Stimulated activated CD4-positive, alpha-beta T cell treated with anti-CD3 and anti-CD28 coated beads, TNF-alpha, amount 100 ng/mL, for 24 hours (primary cell): ENCODE results near the gene SEMG1.

Experiments
- DNase-seq, 3 experiments: peaks; one replicate each; pipeline ENCODE4 v3.0.0-alpha.2; 2020; ENCODE audit warnings: low read depth in 3 of 3

Gene SEMG1, protein sequence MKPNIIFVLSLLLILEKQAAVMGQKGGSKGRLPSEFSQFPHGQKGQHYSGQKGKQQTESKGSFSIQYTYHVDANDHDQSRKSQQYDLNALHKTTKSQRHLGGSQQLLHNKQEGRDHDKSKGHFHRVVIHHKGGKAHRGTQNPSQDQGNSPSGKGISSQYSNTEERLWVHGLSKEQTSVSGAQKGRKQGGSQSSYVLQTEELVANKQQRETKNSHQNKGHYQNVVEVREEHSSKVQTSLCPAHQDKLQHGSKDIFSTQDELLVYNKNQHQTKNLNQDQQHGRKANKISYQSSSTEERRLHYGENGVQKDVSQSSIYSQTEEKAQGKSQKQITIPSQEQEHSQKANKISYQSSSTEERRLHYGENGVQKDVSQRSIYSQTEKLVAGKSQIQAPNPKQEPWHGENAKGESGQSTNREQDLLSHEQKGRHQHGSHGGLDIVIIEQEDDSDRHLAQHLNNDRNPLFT

GRCh38 chr20:45206725-45207124 is at the start of gene SEMG1:
SEMG1 (plus strand) TSS chr20:45207033; CDS start chr20:45207054, 21 bp downstream.
- no peak for DNase-seq

GRCh38 chr20:45157962-45158361 is 48.9 kb upstream of the SEMG1 start:
- no peak for DNase-seq

- DNase-seq = no peak
Observed at GRCh38 chr20:45163083-45163803, 43.6 kb upstream of the SEMG1 start.

DNA sequence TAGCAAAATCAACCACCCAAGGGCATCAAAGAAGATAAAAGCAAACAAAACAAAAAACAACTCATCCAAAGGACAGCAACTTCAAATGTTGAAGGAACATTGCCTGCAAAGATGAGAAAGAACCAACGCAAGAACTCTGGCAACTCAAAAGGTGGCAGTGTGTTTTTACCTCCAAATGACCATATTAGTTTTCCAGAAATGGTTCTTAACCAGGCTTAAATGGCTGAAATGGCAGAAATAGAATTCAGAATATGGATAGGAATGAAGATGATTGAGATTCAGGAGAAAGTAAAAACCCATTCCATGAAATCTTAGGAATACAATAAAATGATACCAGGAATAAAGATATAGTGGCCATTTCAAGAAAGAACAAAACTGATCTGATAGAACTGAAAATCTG is 41.9 kb upstream of the SEMG1 start:
- DNase-seq = no peak

GRCh38 chr20:45173522-45173921 is 33.3 kb upstream of the SEMG1 start:
- no peak for DNase-seq

- no peak for DNase-seq
Observed at GRCh38 chr20:45174434-45175364, 32.1 kb upstream of the SEMG1 start, which contains the start of gene PI3. PI3 (plus strand) TSS chr20:45174902; CDS start chr20:45174923, 21 bp downstream.

- no peak for DNase-seq
Observed at GRCh38 chr20:45176526-45177267, 30.1 kb upstream of the SEMG1 start.

- no peak for DNase-seq
Observed at GRCh38 chr20:45179166-45179565, 27.7 kb upstream of the SEMG1 start.

GRCh38 chr20:45181639-45182038 is 25.2 kb upstream of the SEMG1 start:
- DNase-seq = no peak

DNA sequence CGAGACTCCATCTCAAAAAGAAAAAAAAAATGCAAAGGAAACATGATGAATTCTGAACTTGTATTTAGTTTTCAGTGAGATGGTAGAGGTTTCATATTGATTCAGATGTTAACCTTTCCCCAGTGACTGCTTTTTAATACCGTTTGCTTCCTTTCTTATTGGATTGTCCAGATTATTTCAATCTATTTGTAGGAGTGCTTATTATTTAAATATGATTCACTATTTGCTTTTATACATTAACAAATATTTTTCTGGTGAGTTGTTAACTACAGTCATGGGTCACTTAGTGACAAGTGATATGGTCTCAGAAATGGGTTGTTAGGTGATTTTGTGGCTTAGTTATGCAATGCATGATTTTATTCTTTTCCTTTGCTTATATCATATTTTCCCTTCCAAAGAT is 23.7 kb upstream of the SEMG1 start:
- no peak for DNase-seq

GRCh38 chr20:45187693-45188092 is 19.1 kb upstream of the SEMG1 start:
- no peak for DNase-seq

DNA sequence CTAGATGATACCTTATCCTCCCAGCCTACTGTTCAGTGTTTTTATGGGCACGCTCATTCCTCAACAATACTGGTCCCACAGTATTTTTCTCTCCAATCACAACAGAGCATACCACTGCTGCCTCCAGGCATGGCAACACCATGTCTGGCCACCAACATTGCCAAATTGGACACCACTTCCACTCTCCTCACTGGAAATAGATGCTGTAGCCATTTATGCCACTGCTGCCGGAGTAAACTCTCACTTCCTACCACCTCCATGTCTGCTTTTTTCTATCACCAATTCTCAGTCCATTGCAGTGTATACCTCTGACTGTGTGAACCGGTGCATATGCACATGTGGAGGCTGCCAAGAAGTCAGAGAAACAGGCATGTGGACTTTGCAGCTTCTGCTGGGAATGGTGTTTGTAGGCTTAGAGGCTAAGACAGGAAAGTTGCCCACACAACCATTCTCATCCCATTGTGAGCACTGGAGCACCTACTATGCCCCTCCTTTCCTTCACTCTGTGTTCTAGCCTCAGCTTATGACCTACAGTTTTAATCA is 17.7 kb upstream of the SEMG1 start:
- DNase-seq = no peak

DNA sequence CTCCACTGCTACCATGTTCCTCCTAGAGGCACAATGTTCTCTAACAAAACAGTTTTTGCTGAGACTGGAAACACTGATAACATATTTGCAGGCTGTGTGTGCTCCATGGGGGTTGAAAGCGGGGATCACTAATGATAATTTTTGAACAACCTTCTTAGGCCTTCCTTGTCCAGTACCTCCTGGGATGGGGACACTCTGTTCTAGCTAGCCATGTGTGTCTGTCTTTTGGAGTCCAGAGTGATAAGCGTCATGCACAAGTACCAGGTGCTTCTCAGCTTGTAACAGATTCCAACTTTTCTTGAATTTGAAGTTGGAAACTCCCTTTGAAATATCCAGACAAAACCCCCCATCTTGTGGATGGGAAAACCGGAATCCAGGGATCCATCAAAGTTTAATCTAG is 17.0 kb upstream of the SEMG1 start:
- DNase-seq = no peak

DNA sequence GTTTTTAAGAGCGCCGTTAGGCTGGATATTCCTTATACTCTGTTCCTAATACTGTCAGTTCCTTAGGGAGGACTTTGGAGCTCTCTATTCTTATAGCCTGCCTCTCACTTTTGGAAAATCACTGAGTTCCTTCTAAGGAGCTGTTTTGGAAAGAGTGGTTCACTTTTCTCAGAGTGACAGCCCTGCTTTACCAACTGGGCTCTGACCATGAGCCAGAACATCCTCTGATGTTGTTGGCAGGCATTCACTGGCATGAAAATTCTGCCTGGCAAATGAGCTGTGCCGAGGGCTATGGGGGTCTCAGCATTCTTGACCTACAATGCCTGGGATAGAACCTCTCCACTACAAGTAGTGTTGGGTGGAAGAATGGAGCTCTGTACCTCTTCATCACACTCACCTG is 14.9 kb upstream of the SEMG1 start:
- DNase-seq = no peak

DNA sequence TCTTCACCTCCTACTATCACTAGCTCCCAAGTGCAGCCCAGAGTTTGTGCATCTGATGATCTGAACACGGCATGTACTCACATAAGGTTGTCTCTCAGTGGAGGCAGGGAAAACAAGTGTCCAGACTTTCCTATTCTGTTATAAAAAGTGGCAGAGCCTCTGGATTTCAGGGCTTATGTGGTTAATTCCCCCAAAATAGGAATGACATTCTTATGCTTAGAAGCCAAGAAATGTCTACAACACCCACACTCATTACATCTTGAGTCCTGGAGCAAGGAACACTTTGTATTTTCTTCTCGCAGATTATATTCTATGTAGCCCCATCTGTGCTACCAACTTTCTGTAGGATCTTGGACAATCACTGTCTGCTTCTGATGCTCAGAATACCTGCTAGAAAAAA is 13.5 kb upstream of the SEMG1 start:
- no peak for DNase-seq

GRCh38 chr20:45209924-45210323 is 3.1 kb downstream of the SEMG1 start:
- no peak for DNase-seq

GRCh38 chr20:45211569-45212474 is 5.0 kb downstream of the SEMG1 start:
- DNase-seq = no peak

GRCh38 chr20:45212836-45213235 is 6.0 kb downstream of the SEMG1 start:
- no peak for DNase-seq

- no peak for DNase-seq
Observed at GRCh38 chr20:45218124-45218523, 11.3 kb downstream of the SEMG1 start.

DNA sequence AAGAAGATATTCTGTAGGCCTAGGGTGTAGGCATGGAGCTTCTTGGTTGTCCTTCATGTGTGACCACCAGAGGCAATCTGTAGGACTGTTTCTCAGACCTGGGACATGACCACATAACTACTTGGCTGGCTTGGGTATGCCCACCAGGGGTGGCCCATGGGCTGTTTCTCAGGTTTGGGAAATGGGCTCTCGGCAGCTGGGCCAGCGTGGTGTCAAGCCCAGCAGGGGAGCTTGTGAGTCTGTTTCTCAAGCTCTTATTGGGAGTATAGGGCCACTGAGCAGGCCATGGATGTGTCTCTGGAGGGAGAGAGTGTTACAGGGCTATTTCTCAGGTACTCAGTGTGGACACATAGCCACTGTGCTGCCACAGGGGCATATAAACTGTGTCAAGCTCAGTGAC is 11.8 kb downstream of the SEMG1 start:
- no peak for DNase-seq
